GM12878 (cell line): ENCODE data around the gene RYR2. TPM values are rescaled to one million over a fixed set of nuclear protein-coding genes. Genes with fewer than 3 reads are reported as not detected.

Experiments
- ATAC-seq: fragments of 200-7000 bp; cut with Tn5 transposase; 3 replicates; pipeline ENCODE4 v1.9.1; 2020; ENCODE audit warnings: mild to moderate bottlenecking, moderate library complexity
- BruUV-seq: library from RNA; stranded (reverse); fragments of 400-500 nt; replicated peaks from 2 replicates; lab custom pipeline; 2021; lab: Mats Ljungman, UMichigan
- CTCF ChIA-PET: fragments of 300-600 bp; sonication (Branson Sonifier 250); formaldehyde crosslinking; extraction: SDS; loops from one replicate; lab custom pipeline; 2021; ENCODE audit warnings: inconsistent platforms; lab: Yijun Ruan, JAX
- POLR2A ChIA-PET: fragments of 350-600 bp; formaldehyde crosslinking; extraction: SDS; loops from one replicate; lab custom pipeline; 2021; ENCODE audit warnings: inconsistent platforms; lab: Charles Lee
- RAD21 ChIA-PET: fragments of 300-600 bp; sonication (Branson Sonifier 250); formaldehyde crosslinking; loops from one replicate; lab custom pipeline; 2023; ENCODE audit warnings: antibody characterized with exemption; ENCODE audit not compliant: unreplicated experiment; lab: Charles Lee
- SMC1A ChIA-PET: fragments of 300-600 bp; sonication (Branson Sonifier 250); formaldehyde crosslinking; loops from one replicate; lab custom pipeline; 2023; ENCODE audit not compliant: unreplicated experiment, uncharacterized antibody; lab: Charles Lee
- DNase-seq: peaks from one replicate; pipeline ENCODE4 v3.0.0-alpha.2; 2011; ENCODE audit warnings: low read depth, low spot score
- FAIRE-seq: peaks from 3 replicates; lab custom pipeline; 2011; peaks lifted over from hg19 to GRCh38; lab: Jason Lieb, UNC
- H2AFZ ChIP-seq: 2 replicates; pipeline ENCODE4 v1.6.0; 2011; ENCODE audit warnings: low read depth, low read length, control low read depth; ENCODE audit not compliant: control insufficient read depth
- H3K27ac ChIP-seq: 2 replicates; pipeline ENCODE4 v1.5.1; 2011; ENCODE audit warnings: control low read depth; ENCODE audit not compliant: control insufficient read depth, insufficient read depth
- H3K27me3 ChIP-seq, 2 experiments: replicated peaks in 1 of 2; 2 replicates each; pipeline versions ENCODE4 v1.6.0 to v1.6.1; 2011; ENCODE audit warnings: low read length in 1 of 2; ENCODE audit not compliant: control insufficient read depth in 2 of 2, insufficient read depth in 2 of 2
- H3K36me3 ChIP-seq, 2 experiments: 2 replicates each; pipeline ENCODE4 v1.5.1; 2011; ENCODE audit warnings: low read length in 1 of 2; ENCODE audit not compliant: control insufficient read depth in 2 of 2, insufficient read depth in 2 of 2
- H3K4me1 ChIP-seq: 2 replicates; pipeline ENCODE4 v1.6.1; 2011; ENCODE audit warnings: mild to moderate bottlenecking, low read length, moderate library complexity, mixed read lengths; ENCODE audit not compliant: control insufficient read depth, insufficient read depth
- H3K4me2 ChIP-seq: 2 replicates; pipeline ENCODE4 v1.6.0; 2011; ENCODE audit warnings: control low read depth; ENCODE audit not compliant: control insufficient read depth, insufficient read depth
- H3K4me3 ChIP-seq: fragments of 200-600 bp; sonication (generic); 2 replicates; pipeline ENCODE4 v1.5.1; 2016
- H3K79me2 ChIP-seq: 2 replicates; pipeline ENCODE4 v1.6.0; 2011; ENCODE audit warnings: low read length; ENCODE audit not compliant: control insufficient read depth, insufficient read depth
- H3K9ac ChIP-seq: 2 replicates; pipeline ENCODE4 v1.8.0; 2011; ENCODE audit warnings: low read length, control low read depth, mixed read lengths; ENCODE audit not compliant: control insufficient read depth, insufficient read depth
- H3K9me3 ChIP-seq: replicated peaks from 3 replicates; pipeline ENCODE4 v1.5.1; 2011; ENCODE audit warnings: mild to moderate bottlenecking, low read length; ENCODE audit not compliant: control insufficient read depth, insufficient read depth
- H4K20me1 ChIP-seq: 2 replicates; pipeline ENCODE4 v1.6.0; 2011; ENCODE audit not compliant: control insufficient read depth, insufficient read depth
- ASH2L ChIP-seq: fragments of 300-600, 200-600 bp; sonication (generic); IDR thresholded peaks from 2 replicates; pipeline ENCODE4 v1.6.1; 2017; ENCODE audit warnings: low read depth, mild to moderate bottlenecking, borderline replicate concordance
- BCLAF1 ChIP-seq: fragments of 450-650 bp; IDR thresholded peaks from 2 replicates; pipeline ENCODE4 v1.6.1; 2017; ENCODE audit warnings: antibody characterized with exemption, mild to moderate bottlenecking, moderate library complexity
- E2F8 ChIP-seq: fragments of 450-650 bp; IDR thresholded peaks from 2 replicates; pipeline ENCODE4 v1.6.1; 2018; ENCODE audit warnings: mild to moderate bottlenecking, low read depth, moderate library complexity; ENCODE audit not compliant: partially characterized antibody
- NFYA ChIP-seq: IDR thresholded peaks from 2 replicates; pipeline ENCODE4 v1.6.1; 2011; ENCODE audit warnings: low read depth, mild to moderate bottlenecking, low read length, improper control_type of control experiment, borderline replicate concordance
- NFYB ChIP-seq: IDR thresholded peaks from 2 replicates; pipeline ENCODE4 v1.6.1; 2011; ENCODE audit warnings: low read depth, mild to moderate bottlenecking, low read length, improper control_type of control experiment, moderate library complexity; ENCODE audit not compliant: insufficient read depth
- NRF1 ChIP-seq: conservative IDR thresholded peaks from 2 replicates; pipeline ENCODE4 v1.6.1; 2011; ENCODE audit warnings: mild to moderate bottlenecking, low read depth, low read length, improper control_type of control experiment
- POU2F2 ChIP-seq: IDR thresholded peaks from 3 replicates; pipeline ENCODE4 v1.6.1; 2011; ENCODE audit warnings: low read depth, mild to moderate bottlenecking, low read length, borderline replicate concordance
- STAT1 ChIP-seq: fragments of 450-650 bp; conservative IDR thresholded peaks from 2 replicates; pipeline ENCODE4 v1.6.1; 2014; ENCODE audit warnings: antibody characterized with exemption, mild to moderate bottlenecking
- SUPT20H ChIP-seq: IDR thresholded peaks from 2 replicates; pipeline ENCODE4 v1.6.1; 2011; ENCODE audit warnings: low read depth, mild to moderate bottlenecking, low read length, moderate library complexity, borderline replicate concordance; ENCODE audit not compliant: control insufficient read depth
- TCF12 ChIP-seq: IDR thresholded peaks from 2 replicates; pipeline ENCODE4 v1.6.1; 2011; ENCODE audit warnings: low read depth, mild to moderate bottlenecking, low read length
- TCF3 ChIP-seq: IDR thresholded peaks from 2 replicates; pipeline ENCODE4 v1.6.1; 2012; ENCODE audit warnings: low read depth, mild to moderate bottlenecking, low read length, borderline replicate concordance; ENCODE audit not compliant: insufficient read depth
- WRNIP1 ChIP-seq: IDR thresholded peaks from 2 replicates; pipeline ENCODE4 v1.6.1; 2011; ENCODE audit warnings: low read depth, low read length, improper control_type of control experiment, borderline replicate concordance
- ZNF207 ChIP-seq: fragments of 450-650 bp; IDR thresholded peaks from 2 replicates; pipeline ENCODE4 v1.6.1; 2014; ENCODE audit warnings: antibody characterized with exemption, mild to moderate bottlenecking, borderline replicate concordance
- ZNF217 ChIP-seq: fragments of 450-650 bp; IDR thresholded peaks from 2 replicates; pipeline ENCODE4 v1.6.1; 2017; ENCODE audit warnings: antibody characterized with exemption, mild to moderate bottlenecking
- ZNF592 ChIP-seq: fragments of 450-650 bp; IDR thresholded peaks from 2 replicates; pipeline ENCODE4 v1.6.1; 2017; ENCODE audit warnings: mild to moderate bottlenecking, moderate library complexity
- WGBS: methylation state at CpG from one replicate; pipeline ENCODE4 v1.1.6; 2016; ENCODE audit warnings: low lambda C conversion rate; ENCODE audit not compliant: insufficient replicate concordance, insufficient coverage; ENCODE audit errors: missing lambda C conversion rate; 5-methylcytosine and 5-hydroxymethylcytosine counted together
- in situ Hi-C: fragments of 300-500 bp; cut with MboI; formaldehyde crosslinking; loops from 9 replicates; pipeline ENCODE4 v1.14.3; 2018; ENCODE audit warnings: mixed read lengths
- intact Hi-C: fragments of 100-400 bp; cut with micrococcal nuclease; formaldehyde crosslinking; loops from one replicate; pipeline ENCODE4 v1.14.2; 2022; ENCODE audit not compliant: unreplicated experiment
- polyA plus RNA-seq, 11 experiments: library from polyadenylated mRNA; depleted of rRNA in 4 of 11; unstranded in 6 of 11; stranded (reverse) in 5 of 11; fragments of >200 nt; fragmentation: Nextera tagmentation in 4 of 11; fragmentation: Illumina TruSeq in 1 of 11; extraction: Ambion mirVana in 4 of 11; extraction: Trizol in 1 of 11; gene quantifications; 1 replicate in 1 of 11; 2 replicates in 10 of 11; pipeline versions ENCODE4 v1.2.1 to v1.2.3, GENCODE V29; 2011 to 2016; ENCODE audit warnings: inconsistent platforms in 2 of 11, missing spikeins in 2 of 11, low read depth in 1 of 11
- total RNA-seq, 4 experiments: library from RNA; depleted of rRNA in 3 of 4; stranded (reverse); fragments of >200 nt in 3 of 4; fragmentation: Illumina TruSeq in 1 of 4; extraction: Trizol in 1 of 4; gene quantifications; 2 replicates each; pipeline versions ENCODE4 v1.2.1 to v1.2.3, GENCODE V29; 2013 to 2021

Gene RYR2
- total and polyA plus RNA-seq, 10 of the 15 experiments (the other 5 are each of a cell fraction or from before 2014, with no cell fraction given): 0.01 to 0.04 TPM; not detected in 8

- WGBS: 55% methylated on average over 12 of the region's 12 CpGs
- no peaks in the 10 kb centered on the region for H3K4me1 ChIP-seq
- H3K4me2 ChIP-seq: no peak overlapping the region
- no peak overlapping the region for H2AFZ ChIP-seq
- no peak overlapping the region for H3K4me3 ChIP-seq
- no peak for FAIRE-seq
- no TSS peak for BruUV-seq
- H3K79me2 ChIP-seq: no peaks in the 10 kb centered on the region
- SMC1A ChIA-PET: no interaction called here
- DNase-seq: no peak
- POLR2A ChIA-PET: no interaction called here
- ATAC-seq: no peak
- CTCF ChIA-PET: no interaction called here
- no peaks in the 10 kb centered on the region for H3K9me3 ChIP-seq
- RAD21 ChIA-PET: no interaction called here
- H3K36me3 ChIP-seq: no peaks in the 10 kb centered on the region
- no peak overlapping the region for H3K9ac ChIP-seq
- no peak overlapping the region for H3K27ac ChIP-seq
- H4K20me1 ChIP-seq: no peaks in the 10 kb centered on the region
- intact Hi-C loops: no loop called here
- in situ Hi-C loops: no loop called here
- H3K27me3 ChIP-seq: no peaks in the 10 kb centered on the region
- TF ChIP-seq ZNF592: no peak
- no peak for TF ChIP-seq TCF12
- no peak for TF ChIP-seq ASH2L
- TF ChIP-seq NFYB: no peak
- no peak for TF ChIP-seq ZNF217
- TF ChIP-seq NRF1: no peak
- no peak for TF ChIP-seq SUPT20H
- no peak for TF ChIP-seq TCF3
- TF ChIP-seq WRNIP1: no peak
- TF ChIP-seq POU2F2: no peak
- TF ChIP-seq E2F8: no peak
- TF ChIP-seq ZNF207: no peak
- TF ChIP-seq BCLAF1: no peak
- no peak for TF ChIP-seq STAT1
- TF ChIP-seq NFYA: no peak
These were observed 139.8 kb downstream of the RYR2 start for GRCh38 chr1:237181743-237182317.
